ENCODE data around the gene COLEC12. TPM values are rescaled to one million over a fixed set of nuclear protein-coding genes. Genes with fewer than 3 reads are reported as not detected.

Gene COLEC12
- total and polyA plus RNA-seq, 8 donors, result 0.35 to 5.5 (median 1.3) TPM

- intact Hi-C loops (cut with DNase I), result no loop called here
- H3K27ac ChIP-seq, result no peak overlapping the region
- H3K27me3 ChIP-seq, result no peaks in the 10 kb centered on the region
- DNase-seq (no peak), ATAC-seq (peak in 2 of 4 donors; percentile 57 to 62), FAIRE-seq (no peak)
- TF ChIP-seq CTCF (IDR thresholded peaks at IDR 0.05), result no peak
- WGBS, 2 donors, result 70 to 77% methylated on average over 6 of the region's 6 CpGs
- H3K36me3 ChIP-seq, result no peaks in the 10 kb centered on the region
- H3K9me3 ChIP-seq, result no peaks in the 10 kb centered on the region
- no peaks in the 10 kb centered on the region for H3K4me1 ChIP-seq
- H3K4me3 ChIP-seq, result no peak overlapping the region
Observed at GRCh38 chr18:350953-351572, 149.4 kb downstream of the COLEC12 start.

- H3K4me1 ChIP-seq, result no peaks in the 10 kb centered on the region
- H3K27ac ChIP-seq, result no peak overlapping the region
- H3K36me3 ChIP-seq, result no peaks in the 10 kb centered on the region
- no peaks in the 10 kb centered on the region for H3K9me3 ChIP-seq
- no peak overlapping the region for H3K4me3 ChIP-seq
- H3K27me3 ChIP-seq, result no peaks in the 10 kb centered on the region
- FAIRE-seq (no peak), ATAC-seq (no peak), DNase-seq (no peak)
- WGBS, 2 donors, result 76 to 85% methylated on average over 10 of the region's 10 CpGs
- intact Hi-C loops (cut with DNase I), result no loop called here
- TF ChIP-seq CTCF (IDR thresholded peaks at IDR 0.05), result no peak
Observed at GRCh38 chr18:346600-346999, 153.9 kb downstream of the COLEC12 start.

- FAIRE-seq (no peak), ATAC-seq (peak in 3 of 4 donors; percentile 55 to 70 (median 63)), DNase-seq (no peak)
- 26 to 30% methylated on average over 3 of the region's 3 CpGs for WGBS, 2 donors
- Histone ChIP-seq H3K36me3 (no peaks in the 10 kb centered on the region), H3K27me3 (no peaks in the 10 kb centered on the region), H3K4me3 (no peak overlapping the region), H3K4me1 (peaks cover 0 to 6% (median 0%) of the 10 kb centered on the region in 3 donors), H3K27ac (no peak overlapping the region), H3K9me3 (no peaks in the 10 kb centered on the region)
- intact Hi-C loops (cut with DNase I), result no loop called here
- TF ChIP-seq CTCF (IDR thresholded peaks at IDR 0.05), result no peak
Observed at GRCh38 chr18:341102-341501, 159.4 kb downstream of the COLEC12 start.

GRCh38 chr18:340044-340443 lies 160.5 kb downstream of the COLEC12 start:
- DNase-seq, result no peak
- no peaks in the 10 kb centered on the region for H3K9me3 ChIP-seq
- ATAC-seq, result no peak
- no peak for FAIRE-seq
- no peak overlapping the region for H3K4me3 ChIP-seq
- no peaks in the 10 kb centered on the region for H3K27me3 ChIP-seq
- intact Hi-C loops (cut with DNase I), result no loop called here
- TF ChIP-seq CTCF (IDR thresholded peaks at IDR 0.05), result no peak
- peaks cover 0 to 6% (median 0%) of the 10 kb centered on the region in 3 donors for H3K4me1 ChIP-seq
- H3K36me3 ChIP-seq, result no peaks in the 10 kb centered on the region
- WGBS, 2 donors, result 81 to 88% methylated on average over 10 of the region's 10 CpGs
- H3K27ac ChIP-seq, result no peak overlapping the region

GRCh38 chr18:339200-339599 lies 161.3 kb downstream of the COLEC12 start:
- WGBS, 2 donors, result 74 to 78% methylated on average over 6 of the region's 6 CpGs
- H3K27ac ChIP-seq, result no peak overlapping the region
- H3K4me3 ChIP-seq, result no peak overlapping the region
- intact Hi-C loops (cut with DNase I), result no loop called here
- H3K27me3 ChIP-seq, result no peaks in the 10 kb centered on the region
- FAIRE-seq (no peak), DNase-seq (no peak), ATAC-seq (no peak)
- no peak for TF ChIP-seq CTCF (IDR thresholded peaks at IDR 0.05)
- no peaks in the 10 kb centered on the region for H3K36me3 ChIP-seq
- H3K4me1 ChIP-seq, result peaks cover 0 to 6% (median 0%) of the 10 kb centered on the region in 3 donors
- H3K9me3 ChIP-seq, result no peaks in the 10 kb centered on the region
